C1 segment of cervical spinal cord (tissue), 14 donors: Measurements from ENCODE around the gene EVL.
A peak's percentile ranks its signal among the peaks of the same experiment; 100 is the strongest.

ENCODE experiments used
- DNase-seq, 14 donors: peaks; one replicate each; lab custom pipeline; 2025; lab: John Stamatoyannopoulos, UW

Gene EVL

GRCh38 chr14:100083706-100084105 lies 18.5 kb downstream of the EVL start:
- DNase-seq, result no peak

- DNase-seq, result no peak
Observed at GRCh38 chr14:100084591-100084990, 19.4 kb downstream of the EVL start.

- no peak for DNase-seq
Observed at GRCh38 chr14:100085462-100085861, 20.2 kb downstream of the EVL start.

GRCh38 chr14:100086361-100086760 lies 21.1 kb downstream of the EVL start:
- no peak for DNase-seq

- DNase-seq, result no peak
Observed at GRCh38 chr14:100088226-100088625, 23.0 kb downstream of the EVL start.

- no peak for DNase-seq
Observed at GRCh38 chr14:100091386-100091785, 26.2 kb downstream of the EVL start.

GRCh38 chr14:100092832-100093231 lies 27.6 kb downstream of the EVL start:
- DNase-seq, result no peak

- no peak for DNase-seq
Observed at GRCh38 chr14:100093319-100093718, 28.1 kb downstream of the EVL start.

- peak in 1 of 14 donors; percentile 13 for DNase-seq
Observed at GRCh38 chr14:100096656-100097055, 31.4 kb downstream of the EVL start.

GRCh38 chr14:100098171-100098570 lies 32.9 kb downstream of the EVL start:
- DNase-seq, result no peak

- no peak for DNase-seq
Observed at GRCh38 chr14:100100032-100100703, 34.9 kb downstream of the EVL start.

GRCh38 chr14:100102156-100102785 lies 37.0 kb downstream of the EVL start:
- peak in 1 of 14 donors; percentile 52 for DNase-seq

GRCh38 chr14:100103250-100104005 lies 38.2 kb downstream of the EVL start:
- DNase-seq, result no peak

- DNase-seq, result no peak
Observed at GRCh38 chr14:100104006-100104352, 38.8 kb downstream of the EVL start.

GRCh38 chr14:100104523-100105300 lies 39.5 kb downstream of the EVL start:
- no peak for DNase-seq

GRCh38 chr14:100105357-100106169 lies 40.3 kb downstream of the EVL start:
- peak in 1 of 14 donors; percentile 63 for DNase-seq

GRCh38 chr14:100106250-100107112 lies 41.3 kb downstream of the EVL start:
- no peak for DNase-seq

- no peak for DNase-seq
Observed at GRCh38 chr14:100107236-100107635, 42.0 kb downstream of the EVL start.

GRCh38 chr14:100108042-100108825 lies 43.0 kb downstream of the EVL start:
- peak in 12 of 14 donors; percentile 26 to 77 (median 56) for DNase-seq
